NCI-H226 (cell line): ENCODE measurements around the gene B3GAT3.
"Not testable (repeated sequence)": the region's sequence is repeated elsewhere in the genome, so short reads cannot be mapped to it uniquely, and the experiment has no call there.

Experiments used
- DNase-seq: peaks from one replicate; pipeline ENCODE4 v3.0.0-alpha.2; 2015

Gene B3GAT3

GRCh38 chr11:62621567-62622470 is at the start of gene B3GAT3:
Gene B3GAT3, minus strand, starts transcription at chr11:62621986. Its CDS starts 39 bp downstream, at chr11:62621947.
- peak; percentile 99 for DNase-seq

- no peak for DNase-seq
Measured at GRCh38 chr11:62671236-62671607, 49.4 kb upstream of the B3GAT3 start.

- DNase-seq = no peak
Measured at GRCh38 chr11:62669420-62670161, 47.8 kb upstream of the B3GAT3 start.

GRCh38 chr11:62667460-62667859 is 45.7 kb upstream of the B3GAT3 start:
- DNase-seq = no peak

GRCh38 chr11:62666259-62666926 is 44.6 kb upstream of the B3GAT3 start:
- no peak for DNase-seq

- DNase-seq = no peak
Measured at GRCh38 chr11:62665599-62666258, 43.9 kb upstream of the B3GAT3 start.

GRCh38 chr11:62665075-62665598 is 43.4 kb upstream of the B3GAT3 start, which contains the start of the genes C11orf98 and CSKMT:
Gene C11orf98, minus strand, starts transcription at chr11:62665210. Its CDS starts 41 bp downstream, at chr11:62665169.
Gene CSKMT, plus strand, starts transcription at chr11:62665312. Its CDS starts 568 bp downstream, at chr11:62665880.
- DNase-seq = peak; percentile 82

GRCh38 chr11:62664405-62665074 is 42.8 kb upstream of the B3GAT3 start:
- DNase-seq = peak; percentile 21

GRCh38 chr11:62656796-62657429 is 35.1 kb upstream of the B3GAT3 start:
- DNase-seq = no peak

- DNase-seq = no peak
Measured at GRCh38 chr11:62654297-62654696, 32.5 kb upstream of the B3GAT3 start.

GRCh38 chr11:62652161-62653006 is 30.6 kb upstream of the B3GAT3 start:
- no peak for DNase-seq

- not testable (repeated sequence) for DNase-seq
Measured at GRCh38 chr11:62650283-62650682, 28.5 kb upstream of the B3GAT3 start.

GRCh38 chr11:62649486-62649885 is 27.7 kb upstream of the B3GAT3 start:
- no peak for DNase-seq

- no peak for DNase-seq
Measured at GRCh38 chr11:62648967-62649364, 27.2 kb upstream of the B3GAT3 start.

- no peak for DNase-seq
Measured at GRCh38 chr11:62648185-62648966, 26.6 kb upstream of the B3GAT3 start.

- DNase-seq = no peak
Measured at GRCh38 chr11:62647609-62648005, 25.8 kb upstream of the B3GAT3 start.

- no peak for DNase-seq
Measured at GRCh38 chr11:62646825-62647608, 25.2 kb upstream of the B3GAT3 start.
